GM10266 (cell line): ENCODE measurements around the gene AMHR2.

ENCODE experiments used
- DNase-seq: peaks from one replicate; pipeline ENCODE4 v3.0.0; 2012; ENCODE audit errors: extremely low spot score
- CTCF ChIP-seq: IDR thresholded peaks from 2 replicates; pipeline ENCODE4 v1.5.1; 2012; ENCODE audit warnings: mild to moderate bottlenecking, low read depth; ENCODE audit not compliant: control insufficient read depth, insufficient read depth; ENCODE audit errors: missing control alignments

The AMHR2 gene

GRCh38 chr12:53461059-53461458 is 37.4 kb downstream of the AMHR2 start:
- no peak for TF ChIP-seq CTCF
- DNase-seq: no peak

- DNase-seq: no peak
- TF ChIP-seq CTCF: no peak
These were observed 37.9 kb downstream of the AMHR2 start for GRCh38 chr12:53461591-53461990.

GRCh38 chr12:53462935-53463334 is 39.3 kb downstream of the AMHR2 start:
- TF ChIP-seq CTCF: no peak
- DNase-seq: no peak

- no peak for TF ChIP-seq CTCF
- DNase-seq: no peak
These were observed 40.3 kb downstream of the AMHR2 start for GRCh38 chr12:53463802-53464560.

- DNase-seq: no peak
- no peak for TF ChIP-seq CTCF
These were observed 41.2 kb downstream of the AMHR2 start for GRCh38 chr12:53464685-53465418.

- no peak for TF ChIP-seq CTCF
- DNase-seq: no peak
These were observed 42.0 kb downstream of the AMHR2 start for GRCh38 chr12:53465679-53466078.

- no peak for TF ChIP-seq CTCF
- DNase-seq: no peak
These were observed 43.0 kb downstream of the AMHR2 start for GRCh38 chr12:53466640-53467039.
